Measurements from ENCODE around the gene BICC1.

BICC1 gene

GRCh38 chr10:58660575-58661255 lies 148.0 kb downstream of the BICC1 start:
- DNase-seq: no peak

DNA sequence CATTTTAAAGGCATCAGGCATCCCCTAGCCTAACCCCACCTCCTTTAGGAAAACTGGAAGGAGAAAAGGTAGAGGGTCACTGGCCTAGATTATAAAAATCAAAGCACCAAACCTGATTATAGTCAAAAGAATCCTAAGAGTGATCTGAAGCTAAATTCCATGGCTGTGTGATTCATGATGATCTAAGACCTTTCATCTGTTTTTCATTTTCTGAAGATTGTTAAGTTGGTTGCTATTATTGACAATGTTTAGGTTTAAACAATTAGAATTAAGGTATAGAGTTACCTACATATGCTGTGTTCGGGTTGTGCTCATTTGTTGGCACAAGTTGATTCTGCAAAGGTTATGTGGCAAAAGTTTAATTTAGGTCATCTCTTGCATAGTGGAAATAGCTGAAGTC lies 148.7 kb downstream of the BICC1 start:
- DNase-seq: no peak

- DNase-seq: no peak
Measured at GRCh38 chr10:58661902-58662301, 149.2 kb downstream of the BICC1 start.

DNA sequence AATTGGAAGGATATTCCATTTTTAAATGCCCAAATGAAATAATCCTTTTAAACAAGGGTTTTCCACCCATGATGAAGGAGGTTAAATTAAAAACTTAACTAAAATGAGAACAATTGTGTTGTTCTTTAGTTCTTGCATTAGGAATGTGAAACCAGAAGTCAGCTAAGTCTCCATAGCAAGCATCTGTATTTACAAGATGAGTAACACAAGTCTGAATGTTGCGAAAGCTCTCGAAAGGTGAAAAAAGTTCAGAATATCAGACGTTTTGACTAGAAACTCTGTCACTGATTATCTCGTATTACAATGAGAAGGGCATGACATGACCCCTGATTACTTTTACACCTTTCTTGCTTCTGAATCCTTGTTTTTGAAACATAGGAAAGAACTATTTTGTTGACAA lies 149.6 kb downstream of the BICC1 start:
- DNase-seq: no peak

DNA sequence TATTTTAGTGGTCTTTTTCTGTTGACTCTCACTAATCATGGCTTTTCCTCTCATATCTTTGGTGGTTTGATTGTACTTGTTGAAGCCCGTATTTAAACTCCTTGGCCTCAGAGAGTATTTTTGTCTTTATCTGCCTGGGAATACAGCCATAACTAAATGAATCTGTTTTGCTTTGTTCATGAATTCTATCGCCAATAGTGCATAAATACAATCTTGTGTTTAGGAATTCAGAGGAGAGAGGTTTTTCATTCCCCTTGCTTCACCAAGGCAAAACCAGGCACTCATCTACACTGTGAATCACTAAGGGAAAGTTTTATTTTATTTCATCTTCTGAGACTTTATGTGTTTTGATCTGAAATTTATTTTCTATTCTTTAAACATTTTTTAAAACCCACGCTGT lies 152.7 kb downstream of the BICC1 start:
- DNase-seq: no peak

GRCh38 chr10:58666024-58666423 lies 153.4 kb downstream of the BICC1 start:
- no peak for DNase-seq

DNA sequence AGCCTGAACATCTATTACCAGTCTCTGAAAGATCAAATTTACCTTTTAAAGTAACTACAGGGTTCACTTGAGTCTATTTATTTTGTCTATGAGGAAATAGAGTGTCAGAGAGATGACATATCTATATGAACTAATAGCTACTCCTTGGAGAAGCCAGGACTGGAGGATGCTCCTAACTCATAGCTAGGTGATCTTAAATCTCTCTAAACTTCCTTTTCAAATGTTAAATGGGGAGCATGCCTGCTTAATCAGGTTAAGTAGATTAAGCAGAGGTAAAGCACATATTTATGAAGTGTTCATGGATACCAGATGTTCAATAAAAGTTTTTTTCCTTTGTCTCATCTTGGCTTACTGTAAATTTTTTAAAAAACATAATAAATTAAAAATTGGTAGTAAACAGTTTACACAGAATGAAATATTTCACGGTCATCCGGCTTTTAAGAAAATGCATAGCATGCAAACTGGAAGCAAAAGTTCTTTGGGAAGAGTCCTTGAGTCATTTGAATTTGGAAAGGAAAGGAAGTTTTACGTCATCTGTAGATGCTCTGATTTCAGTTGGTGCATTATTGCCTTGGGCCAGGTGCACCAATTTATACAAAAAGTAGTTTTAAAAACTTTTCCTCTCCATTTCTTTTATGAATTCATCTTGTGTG lies 155.1 kb downstream of the BICC1 start:
- DNase-seq: no peak

- no peak for DNase-seq
Measured at GRCh38 chr10:58672845-58673244, 160.2 kb downstream of the BICC1 start.

DNA sequence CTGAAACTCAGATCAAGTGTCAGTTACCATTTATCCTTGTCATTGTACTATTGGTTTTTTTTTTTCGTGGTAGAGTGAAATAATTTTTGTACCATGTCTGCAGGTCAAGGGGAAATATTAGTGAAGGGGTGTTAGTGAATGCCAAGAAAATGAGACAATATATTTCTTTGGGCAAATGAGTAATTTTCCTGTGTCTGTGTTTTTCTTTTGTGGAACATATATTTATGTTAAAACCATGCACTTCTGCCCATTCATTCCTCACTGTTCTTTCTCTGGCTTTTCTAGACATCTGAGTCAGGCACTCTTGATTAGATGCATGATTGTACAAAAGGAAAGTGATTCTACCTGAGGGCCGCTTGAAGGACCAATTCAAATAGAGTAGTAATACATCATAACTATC lies 161.6 kb downstream of the BICC1 start:
- DNase-seq: no peak

DNA sequence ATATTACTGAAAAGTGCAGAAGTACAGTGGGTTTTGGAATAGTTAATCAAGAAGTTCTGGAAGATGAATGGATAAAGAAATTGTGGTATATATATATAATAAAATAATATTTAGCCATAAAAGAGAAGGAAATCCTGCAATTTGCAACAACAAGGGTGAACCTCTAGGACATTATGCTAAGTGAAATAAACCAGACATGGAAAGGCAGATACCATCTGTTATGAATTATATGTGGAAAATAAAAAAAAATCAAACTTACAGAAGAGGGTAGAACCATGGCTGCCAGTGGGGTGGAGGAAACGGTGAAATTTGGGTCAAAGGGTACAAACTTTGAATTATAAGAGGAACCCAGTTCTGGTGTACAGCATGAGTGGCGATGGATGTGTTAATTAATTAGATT lies 162.6 kb downstream of the BICC1 start:
- no peak for DNase-seq

DNA sequence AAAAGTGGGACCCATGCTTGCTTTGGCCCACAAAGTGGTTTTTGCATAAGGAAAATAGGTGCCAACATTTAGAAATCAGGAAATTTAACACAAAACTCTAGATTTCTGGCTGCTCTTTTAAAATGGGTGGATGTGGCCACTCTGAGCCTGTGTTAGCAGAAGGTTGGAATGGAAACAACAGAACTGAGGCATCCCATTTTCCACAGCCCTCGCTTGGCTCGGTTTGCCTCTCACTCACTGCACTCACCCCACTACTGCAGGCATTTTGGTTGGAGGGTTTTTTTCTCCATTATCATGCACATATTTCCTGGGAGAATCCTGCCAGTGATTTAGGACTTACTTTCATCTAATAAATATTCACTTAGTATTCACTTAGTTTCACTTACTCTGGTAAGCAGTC lies 178.9 kb downstream of the BICC1 start:
- no peak for DNase-seq

GRCh38 chr10:58693919-58694318 lies 181.2 kb downstream of the BICC1 start:
- DNase-seq: no peak

DNA sequence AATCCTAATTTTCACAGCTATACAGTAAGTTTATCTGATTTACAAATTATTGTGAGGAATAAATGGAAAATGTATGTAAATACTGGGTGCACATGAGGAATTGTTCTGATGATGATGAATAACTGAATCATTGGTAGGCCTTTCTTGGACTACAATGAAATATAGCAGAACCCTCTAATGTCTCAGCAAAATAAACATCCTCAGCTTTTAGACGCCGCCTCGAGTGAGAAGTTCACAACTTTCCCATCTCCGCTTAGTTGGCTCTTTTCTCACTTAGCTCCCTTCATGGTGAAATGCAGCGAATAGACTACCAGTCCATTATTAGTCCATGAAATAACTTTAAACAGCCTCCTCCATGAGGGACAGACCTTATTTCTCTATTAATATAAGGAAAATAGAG lies 182.3 kb downstream of the BICC1 start:
- DNase-seq: no peak

GRCh38 chr10:58696736-58697135 lies 184.1 kb downstream of the BICC1 start:
- no peak for DNase-seq

GRCh38 chr10:58697691-58698090 lies 185.0 kb downstream of the BICC1 start:
- no peak for DNase-seq

GRCh38 chr10:58698777-58699356 lies 186.2 kb downstream of the BICC1 start:
- no peak for DNase-seq

- no peak for DNase-seq
Measured at GRCh38 chr10:58700591-58700990, 187.9 kb downstream of the BICC1 start.

DNA sequence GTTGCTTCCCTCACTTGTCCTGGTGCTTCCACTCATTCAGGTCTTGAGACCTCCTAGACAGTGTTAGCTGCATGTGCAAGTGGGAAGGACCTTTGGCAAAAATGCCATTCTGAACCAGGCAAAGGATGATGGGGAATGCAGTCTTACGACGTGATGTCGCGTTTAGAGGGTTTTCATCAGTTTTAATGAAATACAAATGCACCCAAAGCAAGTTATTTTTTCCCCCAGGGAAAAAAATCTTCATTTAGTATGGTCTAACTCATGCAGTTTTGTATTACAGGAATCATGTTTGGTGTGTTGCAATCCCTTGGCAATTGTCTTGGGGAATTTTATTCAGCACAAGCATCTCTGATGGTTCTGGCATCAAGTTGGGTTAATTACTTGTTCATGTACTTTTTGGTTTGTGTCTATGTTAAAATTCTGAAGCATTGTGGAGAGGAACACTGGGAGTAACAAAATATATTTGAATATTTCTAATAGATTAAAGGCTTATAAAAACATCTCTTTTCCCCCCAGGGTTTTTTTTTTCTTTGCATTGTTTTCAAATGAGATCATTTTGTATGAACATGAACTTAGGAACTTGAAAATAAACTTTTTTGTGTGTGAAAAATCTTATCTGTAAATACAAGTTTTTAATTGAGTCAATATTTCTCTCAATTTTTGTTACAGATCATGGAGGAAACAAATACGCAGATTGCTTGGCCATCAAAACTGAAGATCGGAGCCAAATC lies 188.9 kb downstream of the BICC1 start:
- no peak for DNase-seq

- no peak for DNase-seq
Measured at GRCh38 chr10:58704226-58704625, 191.6 kb downstream of the BICC1 start.

DNA sequence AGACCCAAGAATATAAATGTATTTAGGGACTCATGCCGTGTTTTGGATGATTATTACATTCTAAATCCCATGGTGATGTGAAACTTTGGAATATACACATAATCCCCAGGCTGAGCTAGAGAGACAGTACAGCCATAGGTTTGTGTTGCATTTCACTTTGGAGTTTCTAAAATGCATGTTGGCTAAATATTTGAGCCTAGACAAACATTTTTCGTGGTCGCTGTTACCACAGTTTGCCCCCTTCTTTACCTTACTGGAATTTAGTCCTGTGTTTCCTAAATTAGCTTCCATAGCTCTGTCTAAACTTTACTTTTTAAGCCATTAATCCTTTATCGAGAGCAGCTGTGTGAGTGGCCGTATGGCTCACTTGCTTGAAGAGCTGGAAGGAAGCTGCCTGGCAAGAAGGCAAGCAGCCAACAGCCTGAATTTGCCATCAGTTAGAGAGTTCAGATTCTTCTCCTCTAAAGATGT lies 192.0 kb downstream of the BICC1 start:
- no peak for DNase-seq

GRCh38 chr10:58706836-58707235 lies 194.2 kb downstream of the BICC1 start:
- DNase-seq: no peak

- DNase-seq: no peak
Measured at GRCh38 chr10:58712141-58712540, 199.5 kb downstream of the BICC1 start.

GRCh38 chr10:58712982-58713381 lies 200.3 kb downstream of the BICC1 start:
- no peak for DNase-seq

GRCh38 chr10:58714409-58714808 lies 201.7 kb downstream of the BICC1 start:
- DNase-seq: no peak
